HEK293 (cell line): ENCODE results near the gene TSACC.

ENCODE experiments used
- PRDM10 ChIP-seq: fragments of 450-650 bp; formaldehyde crosslinking; IDR thresholded peaks from 2 replicates; pipeline ENCODE4 v1.5.1; 2016; ENCODE audit warnings: missing biosample characterization, missing genetic modification characterization
- ZNF24 ChIP-seq: fragments of 450-650 bp; formaldehyde crosslinking; IDR thresholded peaks from 2 replicates; pipeline ENCODE4 v1.5.1; 2016; ENCODE audit warnings: missing biosample characterization, missing genetic modification characterization
- ZNF843 ChIP-seq: fragments of 450-650 bp; formaldehyde crosslinking; IDR thresholded peaks from 2 replicates; pipeline ENCODE4 v1.5.1; 2016; ENCODE audit warnings: missing biosample characterization, missing genetic modification characterization
- TF ChIP-seq, protein P1 (sequence below): fragments of 450-650 bp; formaldehyde crosslinking; IDR thresholded peaks from 2 replicates; pipeline ENCODE4 v1.5.1; 2016; ENCODE audit warnings: missing biosample characterization, missing genetic modification characterization
- TF ChIP-seq, protein P2 (sequence below): fragments of 450-650 bp; formaldehyde crosslinking; IDR thresholded peaks from 2 replicates; pipeline ENCODE4 v1.5.1; 2016; ENCODE audit warnings: missing biosample characterization, missing genetic modification characterization

DNA sequence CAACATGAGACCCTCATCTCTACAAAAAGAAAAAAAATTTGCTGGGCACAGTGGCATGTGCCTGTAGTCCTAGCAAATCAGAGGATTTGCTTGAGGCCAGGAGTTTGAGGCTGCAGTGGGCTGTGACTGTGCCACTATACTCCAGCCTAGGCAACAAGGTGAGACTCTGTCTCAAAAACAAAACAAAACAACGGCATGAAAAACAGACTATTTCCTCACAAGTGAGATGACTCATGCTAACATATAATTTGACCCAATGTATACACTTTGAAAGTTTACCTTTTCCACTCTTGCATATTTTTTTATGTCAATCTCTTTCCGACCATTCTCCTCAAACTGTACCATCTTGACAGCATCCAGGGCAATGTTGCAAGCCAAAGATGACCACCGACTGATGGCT lies 17.8 kb upstream of the TSACC start:
- TF ChIP-seq ZNF843 (tag by site-specific recombination) (no peak), PRDM10 (no peak), ZNF24 (tag by site-specific recombination) (no peak)
- TF ChIP-seq, protein P1, sequence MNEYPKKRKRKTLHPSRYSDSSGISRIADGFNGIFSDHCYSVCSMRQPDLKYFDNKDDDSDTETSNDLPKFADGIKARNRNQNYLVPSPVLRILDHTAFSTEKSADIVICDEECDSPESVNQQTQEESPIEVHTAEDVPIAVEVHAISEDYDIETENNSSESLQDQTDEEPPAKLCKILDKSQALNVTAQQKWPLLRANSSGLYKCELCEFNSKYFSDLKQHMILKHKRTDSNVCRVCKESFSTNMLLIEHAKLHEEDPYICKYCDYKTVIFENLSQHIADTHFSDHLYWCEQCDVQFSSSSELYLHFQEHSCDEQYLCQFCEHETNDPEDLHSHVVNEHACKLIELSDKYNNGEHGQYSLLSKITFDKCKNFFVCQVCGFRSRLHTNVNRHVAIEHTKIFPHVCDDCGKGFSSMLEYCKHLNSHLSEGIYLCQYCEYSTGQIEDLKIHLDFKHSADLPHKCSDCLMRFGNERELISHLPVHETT (tag by site-specific recombination), result no peak
- TF ChIP-seq, protein P2, sequence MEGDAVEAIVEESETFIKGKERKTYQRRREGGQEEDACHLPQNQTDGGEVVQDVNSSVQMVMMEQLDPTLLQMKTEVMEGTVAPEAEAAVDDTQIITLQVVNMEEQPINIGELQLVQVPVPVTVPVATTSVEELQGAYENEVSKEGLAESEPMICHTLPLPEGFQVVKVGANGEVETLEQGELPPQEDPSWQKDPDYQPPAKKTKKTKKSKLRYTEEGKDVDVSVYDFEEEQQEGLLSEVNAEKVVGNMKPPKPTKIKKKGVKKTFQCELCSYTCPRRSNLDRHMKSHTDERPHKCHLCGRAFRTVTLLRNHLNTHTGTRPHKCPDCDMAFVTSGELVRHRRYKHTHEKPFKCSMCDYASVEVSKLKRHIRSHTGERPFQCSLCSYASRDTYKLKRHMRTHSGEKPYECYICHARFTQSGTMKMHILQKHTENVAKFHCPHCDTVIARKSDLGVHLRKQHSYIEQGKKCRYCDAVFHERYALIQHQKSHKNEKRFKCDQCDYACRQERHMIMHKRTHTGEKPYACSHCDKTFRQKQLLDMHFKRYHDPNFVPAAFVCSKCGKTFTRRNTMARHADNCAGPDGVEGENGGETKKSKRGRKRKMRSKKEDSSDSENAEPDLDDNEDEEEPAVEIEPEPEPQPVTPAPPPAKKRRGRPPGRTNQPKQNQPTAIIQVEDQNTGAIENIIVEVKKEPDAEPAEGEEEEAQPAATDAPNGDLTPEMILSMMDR, result no peak
